IPS-20b (cell line): ENCODE results near the gene CST9.

Source experiments
- H3K27ac ChIP-seq: one replicate; pipeline ENCODE4 v1.5.1; 2013; ENCODE audit warnings: low read length
- H3K27me3 ChIP-seq: 2 replicates; pipeline ENCODE4 v1.6.1; 2013; ENCODE audit warnings: mild to moderate bottlenecking, low read length, inconsistent platforms; ENCODE audit not compliant: insufficient read depth
- H3K36me3 ChIP-seq: 2 replicates; pipeline ENCODE4 v1.6.1; 2013; ENCODE audit warnings: low read depth, mild to moderate bottlenecking, inconsistent platforms, low read length, moderate library complexity; ENCODE audit not compliant: insufficient read depth
- H3K4me1 ChIP-seq: 2 replicates; pipeline ENCODE4 v1.6.1; 2013; ENCODE audit warnings: mild to moderate bottlenecking, control low read depth, inconsistent platforms, low read length, moderate library complexity; ENCODE audit not compliant: insufficient read depth
- H3K4me3 ChIP-seq: 2 replicates; pipeline ENCODE4 v1.5.1; 2013; ENCODE audit warnings: mild to moderate bottlenecking, low read length, inconsistent platforms
- H3K9ac ChIP-seq: 2 replicates; pipeline ENCODE4 v1.6.1; 2013; ENCODE audit warnings: low read depth, mild to moderate bottlenecking, inconsistent platforms, low read length, moderate library complexity
- H3K9me3 ChIP-seq: 2 replicates; pipeline ENCODE4 v1.6.1; 2013; ENCODE audit warnings: mild to moderate bottlenecking, low read depth, low read length, inconsistent platforms; ENCODE audit not compliant: insufficient read depth

CST9 gene

GRCh38 chr20:23596579-23597250 lies 9.0 kb downstream of the CST9 start:
- Histone ChIP-seq H3K27me3 (no peaks in the 10 kb centered on the region), H3K9me3 (no peaks in the 10 kb centered on the region), H3K36me3 (no peaks in the 10 kb centered on the region), H3K4me3 (no peak overlapping the region), H3K9ac (no peak overlapping the region), H3K27ac (no peak overlapping the region), H3K4me1 (peaks cover 7% of the 10 kb centered on the region; the same call in 1 of the 2 replicates)

- no peaks in the 10 kb centered on the region for H3K27me3 ChIP-seq
- H3K9ac ChIP-seq, result no peak overlapping the region
- H3K4me3 ChIP-seq, result no peak overlapping the region
- no peak overlapping the region for H3K27ac ChIP-seq
- peaks cover 7% of the 10 kb centered on the region; the same call in 1 of the 2 replicates for H3K4me1 ChIP-seq
- H3K36me3 ChIP-seq, result no peaks in the 10 kb centered on the region
- no peaks in the 10 kb centered on the region for H3K9me3 ChIP-seq
Observed at GRCh38 chr20:23595941-23596340, 9.8 kb downstream of the CST9 start.

GRCh38 chr20:23588434-23589403 lies 17.0 kb downstream of the CST9 start:
- no peaks in the 10 kb centered on the region; the same call in 1 of the 2 replicates for H3K4me1 ChIP-seq
- no peak overlapping the region for H3K4me3 ChIP-seq
- H3K27ac ChIP-seq, result no peak overlapping the region

GRCh38 chr20:23587631-23588030 lies 18.1 kb downstream of the CST9 start:
- Histone ChIP-seq H3K27me3 (peaks cover 6% of the 10 kb centered on the region; the same call in 1 of the 2 replicates), H3K4me1 (no peaks in the 10 kb centered on the region; the same call in 1 of the 2 replicates), H3K36me3 (no peaks in the 10 kb centered on the region), H3K9me3 (no peaks in the 10 kb centered on the region), H3K4me3 (no peak overlapping the region), H3K27ac (no peak overlapping the region), H3K9ac (no peak overlapping the region)

More at GRCh38 chr20:23588434-23589403, 17.0 kb downstream of the CST9 start:
- Histone ChIP-seq H3K36me3 (no peaks in the 10 kb centered on the region), H3K27me3 (peaks cover 6% of the 10 kb centered on the region; the same call in 1 of the 2 replicates), H3K9me3 (no peaks in the 10 kb centered on the region), H3K9ac (no peak overlapping the region)

GRCh38 chr20:23586735-23587525 lies 18.8 kb downstream of the CST9 start:
- Histone ChIP-seq H3K27me3 (peaks cover 6% of the 10 kb centered on the region; the same call in 1 of the 2 replicates), H3K4me3 (no peak overlapping the region), H3K4me1 (no peaks in the 10 kb centered on the region; the same call in 1 of the 2 replicates), H3K9me3 (no peaks in the 10 kb centered on the region), H3K9ac (no peak overlapping the region), H3K36me3 (no peaks in the 10 kb centered on the region), H3K27ac (no peak overlapping the region)

- H3K27me3 ChIP-seq, result peaks cover 6% of the 10 kb centered on the region; the same call in 1 of the 2 replicates
- H3K4me3 ChIP-seq, result no peak overlapping the region
- no peaks in the 10 kb centered on the region for H3K9me3 ChIP-seq
- no peaks in the 10 kb centered on the region for H3K36me3 ChIP-seq
- no peaks in the 10 kb centered on the region; the same call in 1 of the 2 replicates for H3K4me1 ChIP-seq
- no peak overlapping the region for H3K9ac ChIP-seq
- no peak overlapping the region for H3K27ac ChIP-seq
Observed at GRCh38 chr20:23585808-23586734, 19.6 kb downstream of the CST9 start.

GRCh38 chr20:23585449-23585807 lies 20.3 kb downstream of the CST9 start:
- Histone ChIP-seq H3K9me3 (no peaks in the 10 kb centered on the region), H3K27me3 (peaks cover 6% of the 10 kb centered on the region; the same call in 1 of the 2 replicates), H3K9ac (no peak overlapping the region), H3K36me3 (no peaks in the 10 kb centered on the region), H3K4me1 (no peaks in the 10 kb centered on the region; the same call in 1 of the 2 replicates), H3K27ac (no peak overlapping the region), H3K4me3 (no peak overlapping the region)

GRCh38 chr20:23584434-23585199 lies 21.1 kb downstream of the CST9 start:
- no peaks in the 10 kb centered on the region; the same call in 1 of the 2 replicates for H3K4me1 ChIP-seq
- H3K36me3 ChIP-seq, result no peaks in the 10 kb centered on the region
- H3K27ac ChIP-seq, result no peak overlapping the region
- H3K9ac ChIP-seq, result no peak overlapping the region
- H3K9me3 ChIP-seq, result no peaks in the 10 kb centered on the region
- H3K4me3 ChIP-seq, result no peak overlapping the region
- peaks cover 6% of the 10 kb centered on the region; the same call in 1 of the 2 replicates for H3K27me3 ChIP-seq

GRCh38 chr20:23583526-23583925 lies 22.2 kb downstream of the CST9 start:
- Histone ChIP-seq H3K4me1 (no peaks in the 10 kb centered on the region), H3K4me3 (no peak overlapping the region), H3K9ac (no peak overlapping the region), H3K9me3 (no peaks in the 10 kb centered on the region), H3K36me3 (no peaks in the 10 kb centered on the region), H3K27ac (no peak overlapping the region), H3K27me3 (peaks cover 6% of the 10 kb centered on the region; the same call in 1 of the 2 replicates)

- Histone ChIP-seq H3K4me3 (no peak overlapping the region), H3K9me3 (no peaks in the 10 kb centered on the region), H3K9ac (no peak overlapping the region), H3K27me3 (peaks cover 6% of the 10 kb centered on the region; the same call in 1 of the 2 replicates), H3K4me1 (no peaks in the 10 kb centered on the region), H3K36me3 (no peaks in the 10 kb centered on the region), H3K27ac (no peak overlapping the region)
Observed at GRCh38 chr20:23582293-23582692, 23.4 kb downstream of the CST9 start.
